IMR-90 (cell line): ENCODE measurements around the gene UNC5A.

Experiments
- CEBPB ChIP-seq: IDR thresholded peaks from 2 replicates; pipeline ENCODE4 v1.6.1; 2012; ENCODE audit warnings: low read depth, low read length, improper control_type of control experiment
- POLR2A ChIP-seq: IDR thresholded peaks from 2 replicates; pipeline ENCODE4 v1.6.1; 2012; ENCODE audit warnings: mild to moderate bottlenecking, low read depth, low read length
- TF ChIP-seq, protein P1 (sequence below): conservative IDR thresholded peaks from 2 replicates; pipeline ENCODE4 v1.5.1; 2012; ENCODE audit warnings: mild to moderate bottlenecking, low read depth, low read length, improper control_type of control experiment
- TF ChIP-seq, protein P2 (sequence below): fragments of 150-350 bp; IDR thresholded peaks from 2 replicates; pipeline ENCODE4 v1.6.1; 2016; ENCODE audit warnings: low read depth, mild to moderate bottlenecking, low read length, moderate library complexity, borderline replicate concordance

DNA sequence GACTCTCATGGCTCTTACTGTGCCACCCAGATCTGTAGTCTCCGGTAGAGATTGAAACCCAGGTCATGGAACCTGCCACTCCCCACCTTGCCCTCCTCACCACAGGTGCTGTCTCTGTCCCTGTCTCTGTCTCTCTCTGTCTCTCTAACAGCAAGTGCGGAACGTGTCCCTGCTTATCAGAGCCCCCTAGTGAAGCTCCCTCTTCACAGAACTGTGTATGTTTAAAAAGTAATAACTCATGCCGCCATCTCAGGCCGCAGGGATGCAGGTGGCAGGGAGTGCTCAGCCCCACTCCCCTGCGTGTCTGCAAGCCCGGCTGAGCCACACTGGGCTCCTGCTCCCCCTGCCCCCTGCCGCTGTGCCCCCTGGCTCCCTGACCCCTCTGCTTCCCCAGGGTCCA is 43.8 kb downstream of the UNC5A start:
- TF ChIP-seq CEBPB: no peak
- TF ChIP-seq, protein P1, sequence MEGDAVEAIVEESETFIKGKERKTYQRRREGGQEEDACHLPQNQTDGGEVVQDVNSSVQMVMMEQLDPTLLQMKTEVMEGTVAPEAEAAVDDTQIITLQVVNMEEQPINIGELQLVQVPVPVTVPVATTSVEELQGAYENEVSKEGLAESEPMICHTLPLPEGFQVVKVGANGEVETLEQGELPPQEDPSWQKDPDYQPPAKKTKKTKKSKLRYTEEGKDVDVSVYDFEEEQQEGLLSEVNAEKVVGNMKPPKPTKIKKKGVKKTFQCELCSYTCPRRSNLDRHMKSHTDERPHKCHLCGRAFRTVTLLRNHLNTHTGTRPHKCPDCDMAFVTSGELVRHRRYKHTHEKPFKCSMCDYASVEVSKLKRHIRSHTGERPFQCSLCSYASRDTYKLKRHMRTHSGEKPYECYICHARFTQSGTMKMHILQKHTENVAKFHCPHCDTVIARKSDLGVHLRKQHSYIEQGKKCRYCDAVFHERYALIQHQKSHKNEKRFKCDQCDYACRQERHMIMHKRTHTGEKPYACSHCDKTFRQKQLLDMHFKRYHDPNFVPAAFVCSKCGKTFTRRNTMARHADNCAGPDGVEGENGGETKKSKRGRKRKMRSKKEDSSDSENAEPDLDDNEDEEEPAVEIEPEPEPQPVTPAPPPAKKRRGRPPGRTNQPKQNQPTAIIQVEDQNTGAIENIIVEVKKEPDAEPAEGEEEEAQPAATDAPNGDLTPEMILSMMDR: no peak
- TF ChIP-seq, protein P2, sequence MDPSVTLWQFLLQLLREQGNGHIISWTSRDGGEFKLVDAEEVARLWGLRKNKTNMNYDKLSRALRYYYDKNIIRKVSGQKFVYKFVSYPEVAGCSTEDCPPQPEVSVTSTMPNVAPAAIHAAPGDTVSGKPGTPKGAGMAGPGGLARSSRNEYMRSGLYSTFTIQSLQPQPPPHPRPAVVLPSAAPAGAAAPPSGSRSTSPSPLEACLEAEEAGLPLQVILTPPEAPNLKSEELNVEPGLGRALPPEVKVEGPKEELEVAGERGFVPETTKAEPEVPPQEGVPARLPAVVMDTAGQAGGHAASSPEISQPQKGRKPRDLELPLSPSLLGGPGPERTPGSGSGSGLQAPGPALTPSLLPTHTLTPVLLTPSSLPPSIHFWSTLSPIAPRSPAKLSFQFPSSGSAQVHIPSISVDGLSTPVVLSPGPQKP: no peak
- TF ChIP-seq POLR2A: no peak
